HepG2 (cell line): ENCODE measurements around the gene DHX58. TPM values are rescaled to one million over a fixed set of nuclear protein-coding genes. Genes with fewer than 3 reads are reported as not detected.

Experiments
- FOXA3 ChIP-seq: IDR thresholded peaks from 2 replicates; pipeline ENCODE4 v1.6.1; 2016; ENCODE audit warnings: missing genetic modification reagents, missing compliant biosample characterization
- HOXA9 ChIP-seq: sonication (generic); formaldehyde crosslinking; IDR thresholded peaks from 2 replicates; pipeline ENCODE4 v1.8.1; 2022; ENCODE audit warnings: missing genetic modification reagents, mild to moderate bottlenecking, moderate library complexity, borderline replicate concordance
- NFIB ChIP-seq: sonication (generic); formaldehyde crosslinking; IDR thresholded peaks from 2 replicates; pipeline ENCODE4 v1.9.0; 2021; ENCODE audit warnings: missing genetic modification reagents, mild to moderate bottlenecking, borderline replicate concordance
- XRCC5 ChIP-seq: fragments of 200-400 bp; formaldehyde crosslinking; optimal IDR thresholded peaks from 2 replicates; pipeline ENCODE3; 2017; ENCODE audit warnings: mild to moderate bottlenecking, low read length
- ZFX ChIP-seq: sonication (generic); formaldehyde crosslinking; IDR thresholded peaks from 2 replicates; pipeline ENCODE4 v1.4.0; 2020; ENCODE audit warnings: mild to moderate bottlenecking, low read depth, missing genetic modification reagents, moderate library complexity
- polyA plus RNA-seq, 8 experiments: library from polyadenylated mRNA; depleted of rRNA in 3 of 8; stranded (reverse) in 7 of 8; unstranded in 1 of 8; fragments of >200 nt; fragmentation: Illumina TruSeq in 4 of 8; extraction: Trizol in 4 of 8; gene quantifications; 2 replicates each; pipeline versions ENCODE4 v1.2.1 to v1.2.3, GENCODE V29; 2011 to 2016; ENCODE audit warnings: low read depth in 4 of 8, missing spikeins in 1 of 8, mixed read lengths in 1 of 8; ENCODE audit not compliant: insufficient read depth in 1 of 8
- total RNA-seq, 5 experiments: library from RNA; depleted of rRNA; stranded (reverse); fragments of >200 nt; fragmentation: Illumina TruSeq; extraction: Trizol; gene quantifications; 2 replicates each; pipeline ENCODE4 v1.2.3, GENCODE V29; 2016; ENCODE audit warnings: low read depth in 1 of 5
- TF ChIP-seq, protein P1 (sequence below): sonication (generic); formaldehyde crosslinking; IDR thresholded peaks from 2 replicates; pipeline ENCODE4 v1.4.0; 2020; ENCODE audit warnings: mild to moderate bottlenecking, missing genetic modification reagents
- TF ChIP-seq, protein P2 (sequence below): IDR thresholded peaks from 2 replicates; pipeline ENCODE4 v1.6.1; 2018; ENCODE audit warnings: missing genetic modification reagents
- TF ChIP-seq, protein P3 (sequence below): fragments of 450-650 bp; IDR thresholded peaks from 2 replicates; pipeline ENCODE4 v1.6.1; 2016
- TF ChIP-seq, protein P4 (sequence below): sonication (generic); formaldehyde crosslinking; IDR thresholded peaks from 2 replicates; pipeline ENCODE4 v1.4.0; 2020; ENCODE audit warnings: missing genetic modification reagents

DHX58 gene
- total and polyA plus RNA-seq, 2 of the 13 experiments (the other 11 are each of a cell fraction or from before 2014, with no cell fraction given), result 6.7 to 7.8 TPM

DNA sequence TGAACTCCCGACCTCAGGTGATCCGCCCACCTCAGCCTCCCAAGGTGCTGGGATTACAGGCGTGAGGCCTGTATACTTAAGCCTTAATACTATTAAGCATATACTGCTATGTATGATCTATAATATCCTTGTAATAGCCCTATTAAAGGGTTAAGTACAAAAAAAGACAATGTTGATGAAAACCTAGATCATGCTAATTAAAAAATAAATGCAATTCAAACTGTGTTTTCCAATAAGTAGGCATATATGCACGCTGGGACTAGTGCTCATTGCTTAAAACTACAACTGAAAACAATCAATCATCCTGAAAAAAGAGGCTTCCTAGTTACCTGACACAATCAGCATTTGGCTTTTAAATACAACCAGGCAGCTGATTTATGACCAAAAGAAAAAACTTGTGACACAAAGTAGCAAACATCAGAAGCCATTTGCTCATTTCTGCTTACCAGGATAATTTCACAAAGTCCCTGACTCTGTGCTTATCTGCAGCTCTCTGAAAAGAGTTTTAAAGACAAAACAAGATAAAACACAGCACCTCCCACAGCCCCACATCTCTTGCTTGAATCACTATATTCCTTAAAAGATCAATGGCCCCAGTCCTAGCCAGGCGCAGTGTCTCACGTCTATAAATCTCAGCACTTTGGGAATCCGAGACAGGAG is 25.3 kb downstream of the DHX58 start (continued):
- TF ChIP-seq, protein P1, sequence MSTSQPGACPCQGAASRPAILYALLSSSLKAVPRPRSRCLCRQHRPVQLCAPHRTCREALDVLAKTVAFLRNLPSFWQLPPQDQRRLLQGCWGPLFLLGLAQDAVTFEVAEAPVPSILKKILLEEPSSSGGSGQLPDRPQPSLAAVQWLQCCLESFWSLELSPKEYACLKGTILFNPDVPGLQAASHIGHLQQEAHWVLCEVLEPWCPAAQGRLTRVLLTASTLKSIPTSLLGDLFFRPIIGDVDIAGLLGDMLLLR (CRISPR knock-in tag), result no peak
- TF ChIP-seq NFIB, result no peak
- 0 out of 2 replicates have a peak, but pooled peaks have one; percentile 8 for TF ChIP-seq ZFX (CRISPR knock-in tag)
- 0 out of 2 replicates have a peak, but pooled peaks have one; percentile 41 for TF ChIP-seq HOXA9 (CRISPR knock-in tag)
- TF ChIP-seq, protein P2, sequence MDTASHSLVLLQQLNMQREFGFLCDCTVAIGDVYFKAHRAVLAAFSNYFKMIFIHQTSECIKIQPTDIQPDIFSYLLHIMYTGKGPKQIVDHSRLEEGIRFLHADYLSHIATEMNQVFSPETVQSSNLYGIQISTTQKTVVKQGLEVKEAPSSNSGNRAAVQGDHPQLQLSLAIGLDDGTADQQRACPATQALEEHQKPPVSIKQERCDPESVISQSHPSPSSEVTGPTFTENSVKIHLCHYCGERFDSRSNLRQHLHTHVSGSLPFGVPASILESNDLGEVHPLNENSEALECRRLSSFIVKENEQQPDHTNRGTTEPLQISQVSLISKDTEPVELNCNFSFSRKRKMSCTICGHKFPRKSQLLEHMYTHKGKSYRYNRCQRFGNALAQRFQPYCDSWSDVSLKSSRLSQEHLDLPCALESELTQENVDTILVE (CRISPR knock-in tag), result 0 out of 2 replicates have a peak, but pooled peaks have one; percentile 7
- TF ChIP-seq XRCC5, result peak; percentile 46
- TF ChIP-seq, protein P3, sequence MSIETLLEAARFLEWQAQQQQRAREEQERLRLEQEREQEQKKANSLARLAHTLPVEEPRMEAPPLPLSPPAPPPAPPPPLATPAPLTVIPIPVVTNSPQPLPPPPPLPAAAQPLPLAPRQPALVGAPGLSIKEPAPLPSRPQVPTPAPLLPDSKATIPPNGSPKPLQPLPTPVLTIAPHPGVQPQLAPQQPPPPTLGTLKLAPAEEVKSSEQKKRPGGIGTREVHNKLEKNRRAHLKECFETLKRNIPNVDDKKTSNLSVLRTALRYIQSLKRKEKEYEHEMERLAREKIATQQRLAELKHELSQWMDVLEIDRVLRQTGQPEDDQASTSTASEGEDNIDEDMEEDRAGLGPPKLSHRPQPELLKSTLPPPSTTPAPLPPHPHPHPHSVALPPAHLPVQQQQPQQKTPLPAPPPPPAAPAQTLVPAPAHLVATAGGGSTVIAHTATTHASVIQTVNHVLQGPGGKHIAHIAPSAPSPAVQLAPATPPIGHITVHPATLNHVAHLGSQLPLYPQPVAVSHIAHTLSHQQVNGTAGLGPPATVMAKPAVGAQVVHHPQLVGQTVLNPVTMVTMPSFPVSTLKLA, result no peak
- TF ChIP-seq FOXA3, result 0 out of 2 replicates have a peak, but pooled peaks have one; percentile 13
- TF ChIP-seq, protein P4, sequence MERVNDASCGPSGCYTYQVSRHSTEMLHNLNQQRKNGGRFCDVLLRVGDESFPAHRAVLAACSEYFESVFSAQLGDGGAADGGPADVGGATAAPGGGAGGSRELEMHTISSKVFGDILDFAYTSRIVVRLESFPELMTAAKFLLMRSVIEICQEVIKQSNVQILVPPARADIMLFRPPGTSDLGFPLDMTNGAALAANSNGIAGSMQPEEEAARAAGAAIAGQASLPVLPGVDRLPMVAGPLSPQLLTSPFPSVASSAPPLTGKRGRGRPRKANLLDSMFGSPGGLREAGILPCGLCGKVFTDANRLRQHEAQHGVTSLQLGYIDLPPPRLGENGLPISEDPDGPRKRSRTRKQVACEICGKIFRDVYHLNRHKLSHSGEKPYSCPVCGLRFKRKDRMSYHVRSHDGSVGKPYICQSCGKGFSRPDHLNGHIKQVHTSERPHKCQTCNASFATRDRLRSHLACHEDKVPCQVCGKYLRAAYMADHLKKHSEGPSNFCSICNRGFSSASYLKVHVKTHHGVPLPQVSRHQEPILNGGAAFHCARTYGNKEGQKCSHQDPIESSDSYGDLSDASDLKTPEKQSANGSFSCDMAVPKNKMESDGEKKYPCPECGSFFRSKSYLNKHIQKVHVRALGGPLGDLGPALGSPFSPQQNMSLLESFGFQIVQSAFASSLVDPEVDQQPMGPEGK (CRISPR knock-in tag), result 0 out of 2 replicates have a peak, but pooled peaks have one; percentile 24
